ENCODE measurements around the gene MAPKAP1. TPM values are rescaled to one million over a fixed set of nuclear protein-coding genes. Genes with fewer than 3 reads are reported as not detected.

MAPKAP1 gene
- total RNA-seq (2014; rRNA removed; shearing (Covaris generic)): 194 and 203 TPM in 2 replicates
- 161 and 165 TPM in 2 replicates for polyA plus RNA-seq (2015; cell fraction: cytosol; rRNA removed)
- polyA plus RNA-seq (2015; cell fraction: nucleus; rRNA removed): 75.1 and 83.1 TPM in 2 replicates

DNA sequence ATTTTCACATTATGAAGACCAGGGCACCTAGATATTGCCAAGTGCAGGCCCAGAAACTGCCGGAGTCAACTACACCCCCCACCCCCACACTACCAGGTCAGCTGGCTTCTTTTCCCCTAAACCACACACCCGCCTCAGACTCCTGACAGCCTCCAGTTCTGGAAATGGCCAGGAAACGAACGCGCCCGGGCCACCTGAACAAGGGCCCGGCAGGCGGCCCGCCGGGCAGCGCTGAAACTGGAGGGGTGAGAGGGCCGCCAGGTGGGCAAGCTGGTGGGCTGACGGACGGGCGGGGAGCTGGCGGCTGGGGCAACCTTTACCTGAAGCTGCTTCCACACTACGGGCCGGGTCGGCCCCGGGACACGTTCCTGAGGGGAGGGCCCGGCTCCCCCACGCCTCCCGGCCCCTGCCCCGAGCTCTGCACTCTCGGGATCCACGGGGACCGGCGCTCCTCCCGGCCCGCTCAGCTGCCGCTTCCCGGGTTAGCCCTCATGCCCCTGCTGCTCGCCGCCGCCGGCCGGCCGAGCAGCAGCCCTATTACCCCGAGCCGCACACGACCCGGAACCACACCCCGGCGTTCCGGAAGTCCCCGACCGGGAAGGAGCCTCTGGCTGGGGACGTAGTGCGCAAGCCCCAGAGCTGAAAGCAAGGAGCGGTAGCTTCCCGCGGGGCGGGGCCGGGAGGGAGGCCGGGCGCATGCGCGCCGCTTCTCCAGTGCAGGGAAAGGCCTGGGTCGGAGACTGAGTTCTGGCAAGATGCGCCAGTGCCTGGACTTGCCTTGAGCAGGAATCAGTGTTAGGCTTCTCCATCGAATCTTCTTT lies at the start of gene MAPKAP1:
TSS of gene MAPKAP1 (minus strand) at position 558 of the 821 bp plus-strand sequence. CDS start 34,634 bp downstream, outside the sequence.
- DNase-seq (ENCODE audit: low read depth): peak; percentile 94

- no peak for DNase-seq (ENCODE audit: low read depth)
Measured at GRCh38 chr9:125756518-125756917, 49.5 kb upstream of the MAPKAP1 start.

GRCh38 chr9:125755340-125755739 lies 48.3 kb upstream of the MAPKAP1 start:
- DNase-seq (ENCODE audit: low read depth): no peak

- no peak for DNase-seq (ENCODE audit: low read depth)
Measured at GRCh38 chr9:125754096-125754495, 47.1 kb upstream of the MAPKAP1 start.

- DNase-seq (ENCODE audit: low read depth): no peak
Measured at GRCh38 chr9:125752070-125752628, 45.1 kb upstream of the MAPKAP1 start.

GRCh38 chr9:125750627-125751011 lies 43.6 kb upstream of the MAPKAP1 start:
- DNase-seq (ENCODE audit: low read depth): no peak

- DNase-seq (ENCODE audit: low read depth): no peak
Measured at GRCh38 chr9:125749951-125750626, 43.1 kb upstream of the MAPKAP1 start.

- DNase-seq (ENCODE audit: low read depth): no peak
Measured at GRCh38 chr9:125749287-125749935, 42.4 kb upstream of the MAPKAP1 start.

DNA sequence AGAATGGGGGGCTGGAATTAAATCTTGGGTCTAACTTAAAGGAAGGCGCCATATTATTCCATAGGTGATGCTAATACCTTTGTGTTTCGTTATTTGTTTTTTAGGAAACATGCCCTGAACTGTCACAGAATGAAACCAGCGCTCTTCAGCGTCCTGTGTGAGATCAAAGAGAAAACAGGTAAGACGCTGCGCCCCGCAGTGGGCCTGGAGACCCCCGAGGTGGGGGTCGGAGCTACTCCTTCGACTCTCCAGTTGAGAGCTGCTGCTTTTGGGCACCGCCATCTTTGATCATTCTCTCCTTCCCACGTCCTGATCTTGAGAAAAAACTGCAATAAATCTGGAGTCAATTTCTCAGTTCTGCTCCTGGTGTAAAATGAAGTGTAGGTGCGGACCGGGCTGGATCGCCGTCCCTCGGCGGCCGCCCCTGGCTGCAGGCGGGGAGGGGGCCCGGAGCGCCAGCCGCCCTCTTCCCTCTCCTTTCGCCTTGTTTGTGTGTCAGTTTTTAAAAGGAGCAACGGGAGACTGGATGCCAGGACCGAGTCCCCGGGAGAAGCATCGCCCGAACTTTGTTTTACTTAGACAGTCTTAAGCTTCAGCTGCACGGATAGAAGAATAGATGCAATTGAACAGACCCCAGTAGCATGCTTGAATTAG lies 41.6 kb upstream of the MAPKAP1 start:
- no peak for DNase-seq (ENCODE audit: low read depth)

- no peak for DNase-seq (ENCODE audit: low read depth)
Measured at GRCh38 chr9:125747765-125748445, 40.9 kb upstream of the MAPKAP1 start.

DNA sequence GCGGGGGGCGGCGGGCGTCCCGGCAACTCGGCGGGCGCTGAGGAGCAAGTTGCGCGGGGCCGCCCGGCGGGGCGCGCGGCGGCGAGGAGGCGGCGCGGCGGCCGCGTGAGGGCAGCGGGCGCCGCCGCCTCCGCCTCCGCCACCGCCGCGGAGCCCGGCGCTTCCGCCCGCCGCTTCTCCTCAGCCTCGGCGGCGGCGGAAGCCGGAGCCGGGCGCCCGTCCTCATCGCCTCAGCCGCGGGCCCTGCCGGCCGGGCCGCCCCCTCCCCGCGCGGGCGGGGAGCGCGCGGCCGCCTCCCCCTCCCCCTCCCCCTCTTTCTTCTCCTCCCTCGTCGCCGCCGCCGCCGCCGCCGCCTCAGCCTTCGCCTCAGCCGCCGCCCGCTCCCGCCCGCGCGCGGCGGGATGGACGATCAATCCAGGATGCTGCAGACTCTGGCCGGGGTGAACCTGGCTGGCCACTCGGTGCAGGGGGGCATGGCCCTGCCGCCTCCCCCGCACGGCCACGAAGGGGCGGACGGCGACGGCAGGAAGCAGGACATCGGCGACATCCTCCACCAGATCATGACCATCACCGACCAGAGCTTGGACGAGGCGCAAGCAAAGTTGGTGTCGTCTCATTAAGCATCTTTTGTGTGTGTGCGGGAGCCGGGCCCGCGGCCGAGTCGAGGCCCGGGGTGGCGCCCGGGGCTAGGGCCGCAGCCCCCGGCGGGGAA lies 40.2 kb upstream of the MAPKAP1 start, which contains the start of gene PBX3:
TSS of gene PBX3 (plus strand) at position 321 of the 712 bp plus-strand sequence.
- DNase-seq (ENCODE audit: low read depth): no peak

DNA sequence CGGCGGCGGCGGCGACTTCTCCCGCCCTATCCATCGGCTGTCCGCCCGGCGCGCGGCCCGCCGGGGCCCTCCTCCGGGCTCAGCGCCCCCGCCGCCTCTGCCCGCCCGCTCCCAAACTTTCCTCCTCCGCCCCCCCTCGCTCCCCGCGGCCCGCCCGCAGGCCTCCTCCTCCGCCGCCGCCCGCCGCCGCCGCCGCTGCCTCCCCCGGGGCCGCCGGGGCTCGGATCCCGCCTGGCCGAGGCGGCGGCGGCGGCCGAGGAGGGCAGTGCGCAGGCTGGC lies 39.7 kb upstream of the MAPKAP1 start:
- no peak for DNase-seq (ENCODE audit: low read depth)

- DNase-seq (ENCODE audit: low read depth): peak; percentile 98
Measured at GRCh38 chr9:125746017-125746773, 39.2 kb upstream of the MAPKAP1 start.

DNA sequence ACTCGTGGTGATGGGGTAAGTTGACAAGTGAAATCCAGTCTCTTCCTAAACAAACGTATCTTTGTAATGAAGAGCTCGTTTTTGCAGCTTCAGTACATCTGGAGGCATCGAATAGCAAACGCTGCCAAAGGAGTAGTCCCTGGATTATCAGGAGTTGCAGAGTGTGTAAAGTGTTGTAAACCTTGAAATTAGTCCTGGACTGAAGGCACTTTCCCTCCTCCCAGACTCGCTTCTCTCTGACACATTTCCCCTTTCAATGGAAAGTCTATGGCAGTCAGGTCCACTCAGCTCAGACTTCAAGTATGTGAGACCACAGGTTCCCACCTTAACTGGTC lies 38.6 kb upstream of the MAPKAP1 start:
- no peak for DNase-seq (ENCODE audit: low read depth)

GRCh38 chr9:125745018-125745417 lies 38.0 kb upstream of the MAPKAP1 start:
- DNase-seq (ENCODE audit: low read depth): no peak

DNA sequence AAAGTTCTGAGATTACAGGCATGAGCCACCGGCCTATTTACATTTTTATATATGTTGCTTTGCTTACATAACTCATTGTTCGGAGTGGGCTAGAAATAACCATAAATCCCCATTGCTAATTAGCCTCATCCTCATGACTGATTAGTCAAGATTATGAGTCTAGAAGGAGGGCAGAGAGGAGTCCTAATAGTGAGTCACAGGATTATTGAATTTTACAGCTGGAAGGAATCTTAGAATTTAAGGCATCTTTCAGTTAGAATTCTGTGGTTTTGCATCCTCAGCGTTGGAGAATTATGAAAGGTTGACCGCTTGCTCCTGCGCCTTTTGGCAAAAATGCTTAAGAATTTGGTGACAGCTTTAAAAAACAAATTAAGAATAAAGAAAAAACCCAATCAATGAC lies 37.6 kb upstream of the MAPKAP1 start:
- DNase-seq (ENCODE audit: low read depth): peak; percentile 32

- DNase-seq (ENCODE audit: low read depth): no peak
Measured at GRCh38 chr9:125743682-125744428, 36.8 kb upstream of the MAPKAP1 start.

DNA sequence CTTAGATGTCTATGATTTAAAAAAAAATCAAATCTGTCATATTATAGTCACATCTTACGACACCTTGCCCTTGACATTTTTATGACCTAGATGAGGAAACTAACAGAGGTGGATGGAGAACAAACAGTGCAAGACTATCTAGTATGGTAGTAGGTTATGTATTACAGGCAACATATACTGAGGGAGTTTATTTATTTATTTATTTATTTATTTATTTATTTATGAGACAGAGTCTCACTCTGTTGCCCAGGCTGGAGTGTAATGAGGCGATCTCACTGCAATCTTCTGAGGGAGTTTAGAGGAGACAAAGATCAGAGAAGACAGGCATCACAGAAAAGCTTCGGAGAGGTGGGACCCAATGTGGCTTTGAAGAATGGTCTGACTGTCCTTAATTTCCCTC lies 35.6 kb upstream of the MAPKAP1 start:
- DNase-seq (ENCODE audit: low read depth): no peak

DNA sequence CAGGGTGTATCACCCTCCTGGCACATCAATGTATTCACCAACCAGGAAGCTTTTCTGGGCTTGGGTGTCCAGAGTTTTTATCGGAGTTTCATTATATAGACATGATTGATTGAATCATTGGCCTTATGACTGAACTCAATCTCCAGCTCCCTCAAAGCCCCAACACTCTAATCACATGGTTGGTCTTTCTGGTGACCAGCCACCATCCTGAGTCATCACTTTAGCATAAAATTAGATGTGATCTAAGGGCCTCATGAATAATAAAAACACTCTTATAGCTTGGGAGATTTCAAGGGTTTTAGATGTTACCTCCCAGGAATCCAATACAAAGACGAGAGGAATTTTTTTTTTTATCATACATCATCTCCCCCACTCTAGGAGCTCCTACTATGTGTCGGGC lies 32.4 kb upstream of the MAPKAP1 start:
- no peak for DNase-seq (ENCODE audit: low read depth)

All from HT1080 (cell line).